MM.1S (cell line): ENCODE measurements around the gene TMEM190.

ENCODE experiments used
- EZH2 ChIP-seq: fragments of 300-600 bp; sonication (generic); optimal IDR thresholded peaks from 2 replicates; pipeline ENCODE3; 2017; ENCODE audit warnings: low read depth, mild to moderate bottlenecking, antibody characterized with exemption, low read length, mixed read lengths
- EZH2phosphoT487 ChIP-seq: fragments of 300-600 bp; sonication (generic); IDR thresholded peaks from 2 replicates; pipeline ENCODE4 v1.6.1; 2018; ENCODE audit warnings: antibody characterized with exemption, low read length
- TF ChIP-seq, protein P1 (sequence below): fragments of 300-600 bp; sonication (generic); IDR thresholded peaks from 2 replicates; pipeline ENCODE4 v1.5.1; 2016; ENCODE audit warnings: antibody characterized with exemption, low read length, mixed read lengths

DNA sequence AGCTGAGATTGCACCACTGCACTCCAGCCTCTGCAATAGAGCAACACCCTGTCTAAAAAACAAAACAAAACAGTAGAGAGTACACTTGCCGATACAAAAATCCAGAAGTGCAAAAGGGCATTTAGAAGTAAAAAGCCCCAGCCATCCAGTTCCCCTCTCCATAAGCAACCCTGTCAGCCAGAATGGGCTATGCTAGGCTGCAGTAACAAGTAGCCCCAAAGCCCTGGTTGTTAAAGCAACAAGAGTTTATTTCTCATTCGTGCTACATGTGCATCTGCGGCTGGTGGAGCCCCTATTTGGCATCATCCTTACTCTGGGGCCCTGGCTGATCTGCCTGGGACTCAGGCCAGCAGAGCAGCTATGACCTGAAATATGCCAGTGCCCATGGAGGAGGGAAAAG, 47.9 kb downstream of the TMEM190 start:
- TF ChIP-seq EZH2 = no peak
- TF ChIP-seq, protein P1, sequence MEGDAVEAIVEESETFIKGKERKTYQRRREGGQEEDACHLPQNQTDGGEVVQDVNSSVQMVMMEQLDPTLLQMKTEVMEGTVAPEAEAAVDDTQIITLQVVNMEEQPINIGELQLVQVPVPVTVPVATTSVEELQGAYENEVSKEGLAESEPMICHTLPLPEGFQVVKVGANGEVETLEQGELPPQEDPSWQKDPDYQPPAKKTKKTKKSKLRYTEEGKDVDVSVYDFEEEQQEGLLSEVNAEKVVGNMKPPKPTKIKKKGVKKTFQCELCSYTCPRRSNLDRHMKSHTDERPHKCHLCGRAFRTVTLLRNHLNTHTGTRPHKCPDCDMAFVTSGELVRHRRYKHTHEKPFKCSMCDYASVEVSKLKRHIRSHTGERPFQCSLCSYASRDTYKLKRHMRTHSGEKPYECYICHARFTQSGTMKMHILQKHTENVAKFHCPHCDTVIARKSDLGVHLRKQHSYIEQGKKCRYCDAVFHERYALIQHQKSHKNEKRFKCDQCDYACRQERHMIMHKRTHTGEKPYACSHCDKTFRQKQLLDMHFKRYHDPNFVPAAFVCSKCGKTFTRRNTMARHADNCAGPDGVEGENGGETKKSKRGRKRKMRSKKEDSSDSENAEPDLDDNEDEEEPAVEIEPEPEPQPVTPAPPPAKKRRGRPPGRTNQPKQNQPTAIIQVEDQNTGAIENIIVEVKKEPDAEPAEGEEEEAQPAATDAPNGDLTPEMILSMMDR = no peak
- no peak for TF ChIP-seq EZH2phosphoT487
